SK-N-SH (cell line): ENCODE results near the gene CYB561D2. TPM values are rescaled to one million over a fixed set of nuclear protein-coding genes. Genes with fewer than 3 reads are reported as not detected.

Experiments
- CTCF ChIA-PET: fragments of 300-600, 350-600 bp; formaldehyde crosslinking; extraction: SDS; loops from one replicate; lab custom pipeline; 2021; lab: Yijun Ruan, JAX
- POLR2A ChIA-PET: fragments of 350-600 bp; sonication (Branson Sonifier 250); formaldehyde crosslinking; extraction: SDS; loops from one replicate; lab custom pipeline; 2020; ENCODE audit warnings: antibody characterized with exemption, inconsistent platforms; lab: Yijun Ruan, JAX
- DNase-seq: peaks from one replicate; pipeline ENCODE4 v3.0.0; 2012
- H2AFZ ChIP-seq: fragments of 200-600 bp; sonication (generic); 2 replicates; pipeline ENCODE4 v1.8.1; 2016; ENCODE audit warnings: antibody characterized with exemption, mild to moderate bottlenecking, low read depth
- H3F3A ChIP-seq: fragments of 200-600 bp; sonication (generic); replicated peaks from 2 replicates; pipeline ENCODE3; 2016; ENCODE audit warnings: antibody characterized with exemption, mild to moderate bottlenecking; ENCODE audit not compliant: insufficient read depth
- H3K27ac ChIP-seq, 2 experiments: fragments of 200-500 bp in 1 of 2; fragments of 200-600 bp in 1 of 2; sonication (Bioruptor generic) in 1 of 2; sonication (generic), shearing (Covaris generic) in 1 of 2; 2 replicates each; pipeline versions ENCODE4 v1.5.1 to v1.6.1; 2014 to 2016; ENCODE audit warnings: low read depth in 2 of 2, inconsistent platforms in 1 of 2, low read length in 1 of 2, mild to moderate bottlenecking in 1 of 2, mixed read lengths in 1 of 2
- H3K27me3 ChIP-seq: fragments of 200-600 bp; sonication (generic), shearing (Covaris generic); 2 replicates; pipeline ENCODE4 v1.6.1; 2016; ENCODE audit warnings: mixed run types; ENCODE audit not compliant: insufficient read depth
- H3K36me3 ChIP-seq, 2 experiments: fragments of 200-500 bp in 1 of 2; fragments of 200-600 bp in 1 of 2; sonication (Bioruptor generic) in 1 of 2; sonication (generic) in 1 of 2; replicated peaks in 1 of 2; 2 replicates each; pipeline versions ENCODE3 to v1.5.1; 2014 to 2016; ENCODE audit warnings: low read length in 1 of 2, mild to moderate bottlenecking in 1 of 2; ENCODE audit not compliant: insufficient read depth in 2 of 2, control insufficient read depth in 1 of 2
- H3K4me1 ChIP-seq, 2 experiments: fragments of 200-500 bp in 1 of 2; fragments of 200-600 bp in 1 of 2; sonication (Bioruptor generic) in 1 of 2; sonication (generic), shearing (Covaris generic) in 1 of 2; 2 replicates each; pipeline versions ENCODE4 v1.5.1 to v1.6.1; 2014 to 2016; ENCODE audit warnings: low read depth in 1 of 2, low read length in 1 of 2, mixed run types in 1 of 2; ENCODE audit not compliant: insufficient read depth in 2 of 2, control insufficient read depth in 1 of 2
- H3K4me2 ChIP-seq: fragments of 200-600 bp; sonication (generic), shearing (Covaris generic); 2 replicates; pipeline ENCODE4 v1.6.1; 2017; ENCODE audit warnings: mixed run types
- H3K4me3 ChIP-seq, 2 experiments: fragments of 200-500 bp in 1 of 2; fragments of 200-600 bp in 1 of 2; sonication (Bioruptor generic) in 1 of 2; sonication (generic), shearing (Covaris generic) in 1 of 2; 2 replicates each; pipeline versions ENCODE4 v1.5.1 to v1.8.1; 2014 to 2016; ENCODE audit warnings: low read depth in 2 of 2, inconsistent platforms in 1 of 2, low read length in 1 of 2, mild to moderate bottlenecking in 1 of 2, mixed read lengths in 1 of 2, moderate library complexity in 1 of 2
- H3K79me2 ChIP-seq: fragments of 200-600 bp; sonication (generic); 2 replicates; pipeline ENCODE4 v1.8.1; 2017; ENCODE audit warnings: mild to moderate bottlenecking; ENCODE audit not compliant: insufficient read depth
- H3K9ac ChIP-seq: fragments of 200-600 bp; sonication (generic); 2 replicates; pipeline ENCODE4 v1.6.1; 2017; ENCODE audit warnings: mixed run types
- H3K9me2 ChIP-seq: fragments of 200-600 bp; sonication (generic); 2 replicates; pipeline ENCODE4 v1.6.1; 2017; ENCODE audit warnings: mixed run types
- H3K9me3 ChIP-seq: fragments of 200-600 bp; sonication (generic); 2 replicates; pipeline ENCODE4 v1.6.1; 2017; ENCODE audit warnings: mixed run types, mild to moderate bottlenecking, moderate library complexity
- H4K20me1 ChIP-seq: fragments of 200-600 bp; sonication (generic); 2 replicates; pipeline ENCODE4 v1.6.1; 2017; ENCODE audit warnings: mild to moderate bottlenecking, mixed run types; ENCODE audit not compliant: insufficient read depth
- ELF1 ChIP-seq: IDR thresholded peaks from 2 replicates; pipeline ENCODE4 v1.4.0; 2012
- GATA2 ChIP-seq: sonication (generic); formaldehyde crosslinking; IDR thresholded peaks from 2 replicates; pipeline ENCODE4 v1.5.0; 2020; ENCODE audit warnings: mild to moderate bottlenecking, missing genetic modification reagents
- PBX3 ChIP-seq: IDR thresholded peaks from 2 replicates; pipeline ENCODE4; 2012
- WGBS: methylation state at CpG from one replicate; pipeline ENCODE4 v1.1.6; 2017; ENCODE audit warnings: low lambda C conversion rate; 5-methylcytosine and 5-hydroxymethylcytosine counted together
- polyA plus RNA-seq, 3 experiments: library from polyadenylated mRNA; depleted of rRNA; stranded (reverse); fragments of >200 nt; gene quantifications; 2 replicates each; pipeline ENCODE4 v1.2.3, GENCODE V29; 2012
- TF ChIP-seq, protein P1 (sequence below): IDR thresholded peaks from 2 replicates; pipeline ENCODE4 v1.6.1; 2012; ENCODE audit warnings: mild to moderate bottlenecking, low read depth, low read length, moderate library complexity
- TF ChIP-seq, protein P2 (sequence below): fragments of 200-600 bp; sonication (generic); IDR thresholded peaks from 2 replicates; pipeline ENCODE4 v1.6.1; 2017; ENCODE audit warnings: antibody characterized with exemption, mild to moderate bottlenecking, moderate library complexity

CYB561D2 gene
- polyA plus RNA-seq, 1 of the 3 experiments (the other 2 are of a cell fraction), result 40.7 TPM

DNA sequence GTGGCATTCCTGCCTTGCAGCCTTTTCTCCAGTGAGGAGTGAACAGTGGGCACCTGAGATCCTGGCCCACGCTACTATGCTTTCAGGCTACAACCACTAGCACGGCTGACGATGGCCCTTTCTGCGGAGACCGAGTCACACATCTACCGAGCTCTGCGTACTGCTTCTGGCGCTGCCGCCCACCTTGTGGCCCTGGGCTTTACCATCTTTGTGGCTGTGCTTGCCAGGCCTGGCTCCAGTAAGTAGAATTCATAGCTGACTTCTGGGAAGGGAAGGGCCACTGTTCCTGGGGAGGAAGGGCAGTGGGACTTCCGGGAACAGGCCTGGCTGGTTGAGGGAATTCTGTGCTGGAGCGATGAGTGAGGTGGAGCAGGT, 648 bp downstream of the CYB561D2 start (continued):
- TF ChIP-seq, protein P1, sequence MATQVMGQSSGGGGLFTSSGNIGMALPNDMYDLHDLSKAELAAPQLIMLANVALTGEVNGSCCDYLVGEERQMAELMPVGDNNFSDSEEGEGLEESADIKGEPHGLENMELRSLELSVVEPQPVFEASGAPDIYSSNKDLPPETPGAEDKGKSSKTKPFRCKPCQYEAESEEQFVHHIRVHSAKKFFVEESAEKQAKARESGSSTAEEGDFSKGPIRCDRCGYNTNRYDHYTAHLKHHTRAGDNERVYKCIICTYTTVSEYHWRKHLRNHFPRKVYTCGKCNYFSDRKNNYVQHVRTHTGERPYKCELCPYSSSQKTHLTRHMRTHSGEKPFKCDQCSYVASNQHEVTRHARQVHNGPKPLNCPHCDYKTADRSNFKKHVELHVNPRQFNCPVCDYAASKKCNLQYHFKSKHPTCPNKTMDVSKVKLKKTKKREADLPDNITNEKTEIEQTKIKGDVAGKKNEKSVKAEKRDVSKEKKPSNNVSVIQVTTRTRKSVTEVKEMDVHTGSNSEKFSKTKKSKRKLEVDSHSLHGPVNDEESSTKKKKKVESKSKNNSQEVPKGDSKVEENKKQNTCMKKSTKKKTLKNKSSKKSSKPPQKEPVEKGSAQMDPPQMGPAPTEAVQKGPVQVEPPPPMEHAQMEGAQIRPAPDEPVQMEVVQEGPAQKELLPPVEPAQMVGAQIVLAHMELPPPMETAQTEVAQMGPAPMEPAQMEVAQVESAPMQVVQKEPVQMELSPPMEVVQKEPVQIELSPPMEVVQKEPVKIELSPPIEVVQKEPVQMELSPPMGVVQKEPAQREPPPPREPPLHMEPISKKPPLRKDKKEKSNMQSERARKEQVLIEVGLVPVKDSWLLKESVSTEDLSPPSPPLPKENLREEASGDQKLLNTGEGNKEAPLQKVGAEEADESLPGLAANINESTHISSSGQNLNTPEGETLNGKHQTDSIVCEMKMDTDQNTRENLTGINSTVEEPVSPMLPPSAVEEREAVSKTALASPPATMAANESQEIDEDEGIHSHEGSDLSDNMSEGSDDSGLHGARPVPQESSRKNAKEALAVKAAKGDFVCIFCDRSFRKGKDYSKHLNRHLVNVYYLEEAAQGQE, result no peak

GRCh38 chr3:50352781-50353180, 2.1 kb downstream of the CYB561D2 start:
- POLR2A ChIA-PET, result interaction anchor here (0.6 to 4.6 kb wide), 4 partner anchors 10 to 536 kb away, joined by 3 to 13 read pairs (median 6); no protein-coding TSS in a partner anchor
- Histone ChIP-seq H3K4me3 (no peak overlapping the region), H3K9ac (no peak overlapping the region), H2AFZ (no peak overlapping the region), H3K9me2 (no peaks in the 10 kb centered on the region), H4K20me1 (peaks cover 51% of the 10 kb centered on the region), H3K36me3 (peaks cover 18 to 56% of the 10 kb centered on the region in 2 experiments), H3K4me2 (no peak overlapping the region), H3K9me3 (no peaks in the 10 kb centered on the region), H3K79me2 (peaks cover 82% of the 10 kb centered on the region), H3K4me1 (peaks cover 19 to 74% of the 10 kb centered on the region in 2 experiments; a peak in 2 of 4 replicates), H3F3A (peaks cover 10% of the 10 kb centered on the region), H3K27ac (0 out of 4 replicates have a peak overlapping the region, but pooled peaks have one; percentile 20 to 21), H3K27me3 (no peaks in the 10 kb centered on the region)
- TF ChIP-seq, protein P2, sequence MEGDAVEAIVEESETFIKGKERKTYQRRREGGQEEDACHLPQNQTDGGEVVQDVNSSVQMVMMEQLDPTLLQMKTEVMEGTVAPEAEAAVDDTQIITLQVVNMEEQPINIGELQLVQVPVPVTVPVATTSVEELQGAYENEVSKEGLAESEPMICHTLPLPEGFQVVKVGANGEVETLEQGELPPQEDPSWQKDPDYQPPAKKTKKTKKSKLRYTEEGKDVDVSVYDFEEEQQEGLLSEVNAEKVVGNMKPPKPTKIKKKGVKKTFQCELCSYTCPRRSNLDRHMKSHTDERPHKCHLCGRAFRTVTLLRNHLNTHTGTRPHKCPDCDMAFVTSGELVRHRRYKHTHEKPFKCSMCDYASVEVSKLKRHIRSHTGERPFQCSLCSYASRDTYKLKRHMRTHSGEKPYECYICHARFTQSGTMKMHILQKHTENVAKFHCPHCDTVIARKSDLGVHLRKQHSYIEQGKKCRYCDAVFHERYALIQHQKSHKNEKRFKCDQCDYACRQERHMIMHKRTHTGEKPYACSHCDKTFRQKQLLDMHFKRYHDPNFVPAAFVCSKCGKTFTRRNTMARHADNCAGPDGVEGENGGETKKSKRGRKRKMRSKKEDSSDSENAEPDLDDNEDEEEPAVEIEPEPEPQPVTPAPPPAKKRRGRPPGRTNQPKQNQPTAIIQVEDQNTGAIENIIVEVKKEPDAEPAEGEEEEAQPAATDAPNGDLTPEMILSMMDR, result peak; percentile 49
- TF ChIP-seq ELF1, result no peak
- TF ChIP-seq PBX3, result peak; percentile 28; the same call in 1 of the 2 replicates
- no peak for TF ChIP-seq GATA2
- 26% methylated on average over 2 of the region's 2 CpGs for WGBS
- no peak for DNase-seq
- CTCF ChIA-PET, result interaction anchor here (0.7 to 6.4 kb wide), 14 partner anchors 15 to 196 kb away, joined by 3 to 57 read pairs (median 6); no protein-coding TSS in a partner anchor
